Activated naive CD4-positive, alpha-beta T cell treated with anti-CD3 and anti-CD28 coated beads, Interleukin-2, amount 10 ng/mL, durations not matched to agents 7 days and 5 days (primary cell): ENCODE data around the gene CNIH3.

Source experiments
- CTCF ChIA-PET: fragments of 350-600 bp; sonication (Branson Sonifier 250); formaldehyde crosslinking; loops from one replicate; lab custom pipeline; 2021; ENCODE audit warnings: antibody characterized with exemption; lab: Charles Lee
- DNase-seq: peaks from one replicate; pipeline ENCODE4 v3.0.0-alpha.2; 2020
- H3K27ac Mint-ChIP-seq: one replicate; pipeline ENCODE4 v1.8.0; 2021; ENCODE audit warnings: mild to moderate bottlenecking, moderate library complexity, mixed read lengths
- H3K27me3 Mint-ChIP-seq: one replicate; pipeline ENCODE4 v1.8.0; 2021; ENCODE audit warnings: mild to moderate bottlenecking, mixed read lengths
- H3K36me3 Mint-ChIP-seq: one replicate; pipeline ENCODE4 v1.8.0; 2021; ENCODE audit warnings: mixed read lengths
- H3K4me1 Mint-ChIP-seq: one replicate; pipeline ENCODE4 v1.8.0; 2021; ENCODE audit warnings: mixed read lengths
- H3K4me3 Mint-ChIP-seq: one replicate; pipeline ENCODE4 v1.8.0; 2021; ENCODE audit warnings: mild to moderate bottlenecking, moderate library complexity, mixed read lengths
- H3K9me3 Mint-ChIP-seq: one replicate; pipeline ENCODE4 v1.8.0; 2021; ENCODE audit warnings: mixed read lengths

The CNIH3 gene

DNA sequence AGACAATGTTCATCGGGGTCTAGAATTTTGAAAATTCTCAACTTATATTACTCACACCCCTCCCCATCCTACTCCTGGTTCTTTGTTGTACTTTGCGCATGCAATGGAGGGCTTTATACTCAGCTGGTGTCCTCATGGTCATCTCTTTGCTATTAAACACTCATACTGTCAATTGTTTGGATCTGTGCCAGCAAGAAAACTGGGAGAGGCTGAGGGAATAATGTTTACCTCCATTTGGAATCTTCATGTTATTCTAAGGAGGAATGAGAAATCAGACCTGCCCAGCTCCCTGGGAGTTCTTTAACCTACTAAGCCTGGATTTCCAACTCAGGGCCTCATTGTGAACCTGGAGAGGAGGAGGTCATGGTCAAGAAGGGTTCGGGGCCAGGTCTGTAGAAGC lies 169.5 kb downstream of the CNIH3 start:
- H3K36me3 Mint-ChIP-seq: no peaks in the 10 kb centered on the region
- no peak overlapping the region for H3K27ac Mint-ChIP-seq
- H3K9me3 Mint-ChIP-seq: peaks cover 9% of the 10 kb centered on the region
- no peaks in the 10 kb centered on the region for H3K27me3 Mint-ChIP-seq
- no peak for DNase-seq
- CTCF ChIA-PET: no interaction called here
- peaks cover 9% of the 10 kb centered on the region for H3K4me1 Mint-ChIP-seq
- H3K4me3 Mint-ChIP-seq: no peak overlapping the region

GRCh38 chr1:224786533-224787250 lies 170.6 kb downstream of the CNIH3 start:
- H3K4me1 Mint-ChIP-seq: peaks cover 9% of the 10 kb centered on the region
- no peak for DNase-seq
- CTCF ChIA-PET: no interaction called here
- peaks cover 9% of the 10 kb centered on the region for H3K9me3 Mint-ChIP-seq
- H3K4me3 Mint-ChIP-seq: no peak overlapping the region
- no peaks in the 10 kb centered on the region for H3K36me3 Mint-ChIP-seq
- H3K27me3 Mint-ChIP-seq: no peaks in the 10 kb centered on the region
- no peak overlapping the region for H3K27ac Mint-ChIP-seq

GRCh38 chr1:224789311-224789710 lies 173.2 kb downstream of the CNIH3 start:
- Mint-ChIP-seq H3K4me3 (no peak overlapping the region), H3K27me3 (no peaks in the 10 kb centered on the region), H3K9me3 (peaks cover 9% of the 10 kb centered on the region), H3K4me1 (no peaks in the 10 kb centered on the region), H3K36me3 (no peaks in the 10 kb centered on the region), H3K27ac (no peak overlapping the region)
- CTCF ChIA-PET: no interaction called here
- no peak for DNase-seq
